HG03108 (cell line): Measurements from ENCODE around the gene HDAC3.

Experiments
- ATAC-seq: cut with Tn5 transposase; IDR thresholded peaks from one replicate; pipeline ENCODE4 v1.9.1; 2021; ENCODE audit warnings: moderate library complexity; ENCODE audit not compliant: unreplicated experiment

Gene HDAC3

GRCh38 chr5:141662028-141662427, 25.4 kb upstream of the HDAC3 start:
- no peak for ATAC-seq

GRCh38 chr5:141657937-141658545, 21.4 kb upstream of the HDAC3 start:
- ATAC-seq, result no peak

DNA sequence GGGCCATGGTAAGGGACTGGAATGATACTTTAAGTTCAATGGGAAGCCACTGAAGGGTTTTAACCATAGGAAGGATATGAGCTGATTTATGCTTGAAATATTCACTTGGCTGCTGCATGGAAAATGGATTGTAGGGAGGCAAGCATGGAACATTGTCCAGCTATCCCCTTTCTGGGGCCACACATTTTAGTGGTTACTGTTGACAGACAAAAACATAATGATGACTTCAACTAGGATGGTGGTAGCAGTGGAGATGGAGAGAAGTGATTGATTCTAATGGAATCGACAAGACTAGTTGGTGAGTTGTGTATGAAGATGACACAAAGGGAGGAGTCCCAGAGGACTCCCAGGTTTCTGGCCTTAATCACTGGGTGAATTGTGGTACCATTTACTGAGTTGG, 20.8 kb upstream of the HDAC3 start:
- no peak for ATAC-seq

- no peak for ATAC-seq
These were observed 19.7 kb upstream of the HDAC3 start for GRCh38 chr5:141656396-141656795.

GRCh38 chr5:141655020-141655419, 18.4 kb upstream of the HDAC3 start:
- no peak for ATAC-seq

- no peak for ATAC-seq
These were observed 17.6 kb upstream of the HDAC3 start for GRCh38 chr5:141654298-141654697.

DNA sequence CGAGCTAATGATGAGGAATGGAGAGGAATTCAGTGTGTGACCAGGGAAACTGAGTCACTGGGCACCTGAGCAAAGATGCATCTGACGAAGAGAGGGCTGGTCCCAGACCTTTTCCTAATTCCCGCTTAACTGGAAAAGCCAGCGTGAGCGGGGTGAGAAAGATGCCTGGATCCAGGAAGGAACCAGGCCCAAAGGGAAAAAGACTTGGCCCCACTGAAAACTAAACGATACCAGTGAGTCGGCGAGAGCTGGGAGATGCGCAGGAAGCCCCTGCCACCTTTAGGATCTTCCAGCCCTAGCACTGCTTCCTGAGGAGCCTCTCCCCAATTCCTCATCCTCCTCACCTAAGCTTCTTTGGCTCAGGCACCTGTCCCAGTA, 15.1 kb upstream of the HDAC3 start:
- ATAC-seq, result no peak

GRCh38 chr5:141650851-141651727, 14.4 kb upstream of the HDAC3 start, which contains the start of gene FCHSD1:
Gene FCHSD1 (minus strand): TSS chr5:141651418. CDS start chr5:141651368, 50 bp downstream.
- peak; percentile 91 for ATAC-seq

DNA sequence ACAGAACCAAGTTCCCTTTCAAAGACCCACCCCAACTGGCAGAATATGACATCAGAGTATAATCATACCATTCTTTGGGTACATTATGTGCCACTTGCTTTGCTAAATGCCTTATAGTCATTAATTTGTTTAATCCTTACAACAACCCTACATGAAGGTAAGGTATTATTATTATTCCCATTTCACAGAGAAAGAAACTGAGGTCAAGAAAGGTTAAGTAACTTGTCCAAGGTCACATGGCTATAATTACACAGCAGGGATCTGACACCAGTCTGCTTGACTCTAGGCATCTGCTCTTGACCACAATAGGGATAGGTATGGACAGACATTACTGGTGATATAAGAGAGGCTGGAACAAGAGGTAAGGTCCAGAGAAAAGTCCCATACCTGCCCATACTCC, 13.3 kb upstream of the HDAC3 start:
- no peak for ATAC-seq

GRCh38 chr5:141649056-141649688, 12.5 kb upstream of the HDAC3 start:
- no peak for ATAC-seq

DNA sequence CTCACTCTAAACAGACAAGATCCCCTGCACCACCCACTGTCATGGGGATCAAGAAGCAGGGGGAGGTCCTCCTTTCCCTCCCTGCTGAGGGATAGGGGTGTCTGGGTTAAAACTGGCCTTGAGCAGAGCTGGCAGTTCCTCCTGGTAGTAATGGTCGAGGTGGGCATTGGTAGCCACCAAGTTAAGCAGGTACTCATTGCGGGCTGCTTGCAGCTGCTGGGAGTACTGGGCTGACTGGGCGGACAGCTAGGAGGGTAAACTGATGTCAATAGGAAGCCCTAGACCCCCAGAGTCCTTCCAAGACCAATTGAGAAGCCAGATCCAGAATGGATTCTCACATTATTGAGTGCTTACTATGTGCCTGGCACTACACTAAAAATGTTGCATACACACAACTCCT, 11.2 kb upstream of the HDAC3 start:
- ATAC-seq, result no peak

DNA sequence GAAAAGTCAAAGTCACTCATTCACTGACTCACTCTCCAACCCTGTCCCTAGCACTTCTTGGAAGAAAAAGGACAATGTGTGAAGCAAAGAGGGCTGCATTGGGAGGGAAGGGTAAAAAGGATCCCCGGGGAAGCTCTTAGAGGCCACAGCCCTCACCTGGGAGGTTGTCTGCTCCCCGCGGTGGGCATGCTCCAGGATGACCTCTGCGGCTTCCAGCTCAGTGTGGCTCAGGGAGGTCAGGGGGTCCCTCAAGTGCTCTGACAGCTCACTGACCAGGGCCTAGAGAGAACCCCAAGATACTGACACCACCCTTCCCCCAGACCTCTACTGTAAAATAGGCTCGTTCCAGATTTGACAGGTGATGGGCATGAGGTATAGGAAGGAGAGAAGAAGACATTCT, 10.6 kb upstream of the HDAC3 start:
- no peak for ATAC-seq

DNA sequence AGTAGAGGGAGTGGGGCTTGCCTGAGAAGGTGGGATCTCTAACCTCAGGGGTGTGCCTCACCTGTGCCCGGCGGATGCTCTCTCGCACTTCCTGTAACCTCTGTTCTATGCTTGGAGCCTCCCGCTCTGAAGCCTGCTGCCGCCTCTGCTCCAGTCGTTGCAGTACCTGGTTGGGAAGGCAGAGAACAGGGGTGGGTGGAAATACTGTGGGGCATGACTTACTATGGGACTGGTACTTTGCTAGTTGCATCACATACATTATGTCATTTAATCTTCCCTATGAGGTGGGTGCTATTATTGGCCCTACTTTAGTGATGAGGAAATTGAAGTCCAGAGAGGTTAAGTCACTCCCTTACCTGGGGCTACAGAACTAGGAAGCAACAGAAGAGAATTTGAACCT, 9.4 kb upstream of the HDAC3 start:
- ATAC-seq, result no peak

GRCh38 chr5:141641634-141642267, 5.1 kb upstream of the HDAC3 start:
- peak; percentile 35 for ATAC-seq

- ATAC-seq, result no peak
These were observed 4.0 kb upstream of the HDAC3 start for GRCh38 chr5:141640698-141641097.

- ATAC-seq, result no peak
These were observed 3.4 kb upstream of the HDAC3 start for GRCh38 chr5:141640051-141640415.

- no peak for ATAC-seq
These were observed 2.9 kb upstream of the HDAC3 start for GRCh38 chr5:141639357-141640050.

GRCh38 chr5:141638771-141639170, 2.1 kb upstream of the HDAC3 start:
- ATAC-seq, result no peak

GRCh38 chr5:141637767-141638419, 1.2 kb upstream of the HDAC3 start:
- peak; percentile 21 for ATAC-seq

DNA sequence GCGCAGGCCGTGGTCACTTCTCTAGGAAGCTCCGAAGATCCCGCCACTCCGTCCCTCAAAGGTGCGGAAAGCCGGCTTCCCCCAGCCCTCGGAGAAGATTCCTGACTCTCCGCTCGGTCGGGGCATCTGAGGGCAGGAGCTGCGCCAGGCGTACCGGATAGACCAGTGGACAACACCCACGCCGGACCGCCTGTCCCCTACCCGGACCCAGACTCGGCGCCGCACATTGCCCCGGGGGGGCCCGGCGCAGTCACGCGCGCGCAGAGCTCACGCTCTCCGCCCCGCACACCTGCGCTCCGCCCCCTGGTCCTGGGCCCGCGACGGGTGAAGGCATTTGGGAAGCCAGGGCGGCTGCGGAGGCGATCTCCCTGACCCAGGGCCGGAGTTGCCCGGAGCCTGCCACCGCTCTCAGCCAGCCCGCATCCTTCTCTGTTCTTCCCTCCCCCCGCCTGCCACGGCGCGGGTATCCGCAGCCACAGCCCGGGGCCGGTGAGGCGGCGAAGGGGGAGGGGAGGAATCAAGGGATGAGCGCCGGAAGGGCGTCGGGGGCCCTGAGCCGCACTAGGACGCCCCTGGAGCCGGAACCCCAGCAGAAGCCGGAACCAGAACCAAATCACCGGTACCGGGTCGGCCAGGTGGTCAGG, 596 bp upstream of the HDAC3 start:
- ATAC-seq, result no peak
